ENCODE measurements around the gene SPATA21. TPM values are rescaled to one million over a fixed set of nuclear protein-coding genes. Genes with fewer than 3 reads are reported as not detected.

The SPATA21 gene
- total RNA-seq = not detected in 2 replicates

GRCh38 chr1:16436946-16437474 lies at the start of gene SPATA21:
TSS of gene SPATA21 (minus strand) at chr1:16437424. CDS start at chr1:16431371, 6,053 bp downstream.

GRCh38 chr1:16440470-16441281 lies 3.5 kb upstream of the SPATA21 start, which contains the start of gene NECAP2:
TSS of gene NECAP2 (plus strand) at chr1:16440724. CDS start at chr1:16440762, 38 bp downstream.

DNA sequence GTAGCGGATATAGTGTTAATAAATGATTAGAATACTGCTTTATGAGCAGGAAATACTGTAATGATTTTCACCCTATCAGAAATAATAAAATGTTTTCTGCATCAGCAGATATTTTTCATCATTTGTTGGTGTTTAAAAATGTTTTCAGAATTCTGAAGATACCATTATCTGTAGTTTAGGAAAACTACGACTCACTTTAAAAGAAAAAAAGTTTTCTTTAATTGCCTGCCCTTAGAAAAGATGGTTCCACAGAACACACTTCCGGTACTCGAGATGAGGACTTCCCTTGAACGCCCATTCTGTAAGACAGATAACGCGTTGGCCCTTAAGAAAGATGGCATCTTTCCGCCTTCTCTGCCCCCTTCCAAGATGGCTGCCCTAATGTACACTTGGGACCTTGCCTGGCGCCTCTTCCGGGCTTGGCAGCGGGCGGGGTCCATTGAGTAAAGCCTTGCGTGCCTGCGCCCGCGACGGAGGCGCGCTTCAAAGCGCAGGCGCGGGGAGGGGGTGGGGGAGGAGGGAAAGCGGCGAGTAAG lies 70.4 kb downstream of the SPATA21 start, which contains the start of gene SZRD1:
TSS of gene SZRD1 (plus strand) at position 521 of the 536 bp plus-strand sequence. CDS start 16 bp downstream, outside the sequence.

DNA sequence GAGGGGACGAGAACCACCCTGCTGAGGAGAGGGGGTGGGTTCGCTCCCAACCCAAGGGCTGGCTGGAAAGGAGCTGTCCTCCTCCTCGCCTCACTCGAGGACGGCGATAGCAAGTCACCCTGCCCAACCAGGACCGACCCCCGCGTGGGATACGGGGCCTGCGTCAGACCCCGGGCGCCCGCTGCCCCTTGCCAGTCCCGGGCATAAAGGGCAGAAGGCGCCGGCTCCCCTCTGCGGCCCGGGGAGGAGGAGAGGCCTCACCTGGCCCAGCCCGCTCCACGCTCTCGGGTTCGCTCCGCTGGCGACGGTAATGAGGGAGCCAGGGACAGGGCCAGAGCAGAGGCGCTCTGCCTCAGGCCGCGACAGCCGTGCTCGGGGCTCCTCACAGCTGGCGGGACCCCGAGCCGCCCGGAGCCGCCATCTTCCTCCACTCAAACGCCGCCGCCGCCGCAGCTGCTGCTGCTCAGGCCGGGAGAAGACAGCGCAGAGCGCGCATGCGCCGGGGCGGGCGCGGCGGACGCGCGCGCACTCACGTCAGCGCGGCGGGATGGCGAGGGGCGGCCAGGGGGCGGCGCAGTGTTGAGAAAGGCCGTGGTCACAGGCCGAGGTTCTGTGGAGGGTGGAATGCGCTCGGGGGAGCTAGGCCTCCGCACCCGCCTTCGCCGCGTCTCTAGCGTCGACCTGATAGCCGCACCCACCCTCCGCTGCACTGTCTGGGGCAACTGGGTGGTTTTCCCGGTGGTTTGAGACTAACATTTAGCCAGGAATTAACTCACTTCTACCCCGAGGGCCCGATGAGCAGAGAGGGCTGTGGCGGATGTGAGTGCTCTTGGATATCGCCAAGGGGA lies 85.0 kb downstream of the SPATA21 start, which contains the start of gene FBXO42:
TSS of gene FBXO42 (minus strand) at position 487 of the 848 bp plus-strand sequence. CDS start 37,062 bp downstream, outside the sequence.

Other genes starting within 250 kb of the SPATA21 start
- 5.1 and 8.1 TPM in 2 replicates for gene ARHGEF19, start 224.8 kb downstream of the SPATA21 start, total RNA-seq
- 12.4 and 19.1 TPM in 2 replicates for gene CPLANE2, start 200.2 kb downstream of the SPATA21 start, total RNA-seq
- gene FBXO42, start 84.9 kb downstream of the SPATA21 start, total RNA-seq = 17.8 and 18.1 TPM in 2 replicates
- gene SZRD1, start 70.2 kb downstream of the SPATA21 start, total RNA-seq = 47.6 and 53.4 TPM in 2 replicates
- gene NECAP2, start 3.3 kb upstream of the SPATA21 start, total RNA-seq = 78.7 and 87.7 TPM in 2 replicates
- gene RNU1-1, start 76.9 kb upstream of the SPATA21 start, total RNA-seq = under 0.01 TPM in 2 replicates
- gene NBPF1, start 176.1 kb upstream of the SPATA21 start, total RNA-seq = 23.8 and 51.3 TPM in 2 replicates
- gene RNU1-3, start 229.5 kb upstream of the SPATA21 start, total RNA-seq = under 0.01 TPM in 2 replicates